HG03432 (cell line): ENCODE results near the gene KCNMA1.

ENCODE experiments used
- ATAC-seq: cut with Tn5 transposase; IDR thresholded peaks from one replicate; pipeline ENCODE4 v1.9.1; 2021; ENCODE audit warnings: mild to moderate bottlenecking, moderate library complexity; ENCODE audit not compliant: unreplicated experiment

The KCNMA1 gene

DNA sequence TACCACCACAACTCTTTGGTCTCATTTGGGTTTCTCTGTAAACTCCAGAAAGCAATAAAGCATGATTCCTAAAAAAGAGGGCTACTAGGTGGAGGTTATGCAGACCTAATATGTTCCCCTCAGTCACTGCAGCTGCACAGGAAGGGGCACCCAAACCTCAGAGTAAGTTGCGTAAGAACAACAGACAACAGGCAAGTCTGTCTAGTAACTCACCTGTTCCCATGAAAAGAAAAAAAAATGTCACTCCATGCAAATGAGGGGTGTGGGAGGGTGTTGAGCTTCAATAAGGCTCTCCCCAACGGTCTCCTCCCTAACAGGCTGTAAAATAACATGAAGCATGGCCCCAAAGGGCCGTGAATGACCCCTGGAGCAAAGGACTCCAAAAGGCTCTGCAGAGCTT is 461.4 kb downstream of the KCNMA1 start:
- no peak for ATAC-seq

DNA sequence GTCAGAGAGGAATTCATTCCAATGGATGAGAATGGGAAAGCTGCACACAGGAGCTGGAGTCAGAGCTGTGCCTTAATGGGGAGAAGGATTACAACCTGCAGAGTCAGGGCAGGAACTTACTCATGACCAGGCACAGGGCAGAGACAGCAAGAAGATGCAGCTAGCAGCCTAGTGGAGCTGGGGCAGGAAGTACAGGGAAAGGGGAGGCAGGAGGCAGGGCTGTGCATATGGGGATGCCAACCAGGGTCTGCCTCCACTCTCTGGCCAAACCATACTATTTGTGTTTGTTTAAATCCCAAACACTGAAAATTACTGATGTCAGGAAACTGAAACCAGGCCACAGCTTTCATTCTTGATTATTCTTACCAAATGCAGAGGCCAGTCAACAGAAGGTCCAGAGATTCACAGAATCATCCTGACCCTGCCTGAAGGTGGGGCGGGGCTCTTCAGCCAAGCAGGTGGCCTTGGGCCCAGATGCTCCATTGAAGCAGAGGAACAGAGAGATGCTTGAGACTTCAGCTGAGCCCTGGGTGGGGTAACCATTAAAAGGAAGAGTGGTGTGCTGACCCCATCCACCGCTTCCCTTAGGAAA is 461.9 kb downstream of the KCNMA1 start:
- ATAC-seq, result no peak

DNA sequence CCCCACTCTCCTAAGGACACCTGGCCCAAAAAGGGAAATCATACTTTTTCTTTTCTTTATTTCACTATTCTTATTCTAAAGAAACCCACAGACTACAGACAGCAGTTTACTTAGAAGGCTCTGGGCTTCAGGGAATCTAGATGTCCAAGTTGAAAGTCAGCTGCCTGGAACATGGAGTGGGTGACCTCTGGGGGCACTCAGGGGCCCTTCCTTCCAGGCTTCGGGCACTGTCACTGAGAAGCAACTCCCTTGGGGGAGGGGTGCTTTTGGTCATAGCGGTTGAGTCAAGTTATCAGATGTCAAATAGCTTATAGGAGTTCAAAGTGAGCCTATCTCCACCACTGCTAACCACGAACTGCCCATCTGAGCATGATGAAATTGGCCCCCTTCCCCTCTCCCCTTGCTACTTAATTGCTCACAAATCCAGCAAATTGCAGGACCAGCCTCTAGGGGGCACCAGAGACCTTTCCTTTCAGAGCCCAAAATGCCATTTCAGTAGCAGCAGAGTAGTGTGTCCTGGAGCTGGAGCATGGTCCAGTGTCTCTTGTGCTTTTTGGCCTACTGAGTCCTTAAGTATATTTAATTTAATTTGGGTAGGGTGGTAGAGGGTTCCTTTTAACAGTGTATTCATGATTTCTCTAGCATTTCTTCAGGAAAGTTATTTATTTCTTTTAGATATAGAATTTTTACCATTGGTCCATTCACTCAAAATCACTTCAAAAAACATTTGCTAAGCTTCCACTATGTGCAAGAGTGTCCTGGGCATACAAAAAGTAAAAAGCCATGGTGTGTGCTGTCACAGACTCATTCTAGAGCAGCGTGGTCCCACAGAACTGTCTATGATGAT is 463.8 kb downstream of the KCNMA1 start:
- ATAC-seq, result peak; percentile 72

DNA sequence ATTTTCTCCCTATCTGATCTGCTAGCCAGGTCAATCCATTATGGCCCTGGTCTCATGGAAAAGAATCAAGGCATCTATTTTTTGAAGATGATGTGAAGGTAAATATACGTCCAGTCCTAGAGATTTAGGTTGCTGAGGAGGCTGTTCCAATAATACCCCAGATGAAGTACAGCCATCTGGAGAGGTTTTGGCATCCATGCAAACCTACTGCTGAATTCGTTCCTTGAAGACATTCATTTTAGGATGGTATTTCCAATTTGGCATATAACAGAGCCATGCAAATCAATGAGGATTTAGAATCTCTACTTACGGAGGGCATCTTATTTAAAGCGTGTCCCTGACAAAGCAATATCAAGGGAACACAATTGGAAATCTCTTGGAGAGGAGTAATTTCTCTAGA is 465.5 kb downstream of the KCNMA1 start:
- no peak for ATAC-seq

DNA sequence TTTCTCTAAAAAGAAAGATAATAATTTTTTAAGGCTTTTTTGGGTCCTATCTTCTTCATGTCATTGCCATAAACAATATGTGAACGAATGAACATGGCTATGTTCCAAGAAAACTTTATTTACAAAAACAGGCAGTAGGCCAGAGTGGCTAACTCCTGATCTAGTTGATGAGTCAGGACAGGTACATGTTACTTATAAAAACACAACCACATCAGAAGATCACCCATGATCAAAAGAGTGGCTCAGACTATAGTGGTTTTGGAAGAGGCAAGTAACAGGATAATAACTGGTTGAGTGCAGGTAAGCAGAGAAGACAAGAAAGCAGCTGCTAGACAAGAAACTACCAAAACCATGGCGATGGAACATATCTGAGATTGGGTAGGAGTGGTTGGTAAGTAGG is 468.7 kb downstream of the KCNMA1 start:
- ATAC-seq, result no peak

DNA sequence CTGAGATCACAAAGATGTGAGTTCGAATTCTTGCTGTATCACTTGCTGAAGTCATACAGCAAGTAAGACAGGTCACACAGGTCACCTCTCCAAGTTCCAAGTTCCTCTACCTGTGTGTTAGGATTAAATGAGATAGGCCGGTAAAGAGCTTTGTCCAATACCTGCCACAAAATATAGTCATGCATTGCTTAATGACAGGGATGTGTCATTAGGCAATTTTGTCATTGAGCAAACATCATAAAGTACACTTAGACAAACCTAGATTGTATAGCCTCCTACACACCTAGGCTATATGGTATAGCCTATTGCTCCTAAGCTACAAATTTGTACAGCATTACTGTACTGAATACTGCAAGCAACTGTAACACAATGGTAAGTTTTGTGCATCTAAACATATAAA is 469.4 kb downstream of the KCNMA1 start:
- ATAC-seq, result no peak

DNA sequence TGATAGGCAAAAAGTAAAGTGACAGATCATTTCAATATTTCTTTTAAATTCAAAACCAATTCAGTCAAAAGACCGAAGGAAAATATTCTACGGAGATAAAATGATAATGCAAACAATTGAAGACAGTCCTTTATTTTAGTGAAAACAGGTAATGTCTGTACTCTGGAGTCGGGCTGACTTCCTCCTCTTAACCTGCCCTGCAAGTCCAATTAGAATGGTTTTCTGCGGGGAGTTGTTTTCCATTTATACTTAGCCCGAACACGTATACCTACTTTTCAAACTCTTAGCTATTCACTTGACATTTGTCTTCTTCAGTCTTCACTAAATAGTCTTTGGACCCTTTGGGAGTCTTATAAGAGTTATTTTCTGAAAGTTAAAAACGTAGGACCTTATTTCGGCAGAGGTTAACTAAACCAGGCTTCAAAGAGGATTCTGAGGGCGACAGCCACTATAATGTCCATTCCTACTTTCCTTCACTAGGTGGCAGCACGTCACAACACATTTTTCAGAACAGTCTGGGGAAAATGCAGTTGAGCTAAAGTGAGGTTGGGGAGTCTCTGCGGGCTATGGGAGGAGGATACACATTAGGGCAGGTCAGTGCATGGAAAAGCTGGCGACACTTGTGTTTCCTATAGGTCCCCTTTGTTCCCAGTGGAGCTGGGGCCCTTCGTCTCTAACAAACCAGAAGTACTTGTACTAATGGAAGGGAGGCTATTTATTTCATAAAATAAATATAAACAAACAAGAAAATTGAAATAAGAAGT is 472.0 kb downstream of the KCNMA1 start:
- peak; percentile 74 for ATAC-seq

DNA sequence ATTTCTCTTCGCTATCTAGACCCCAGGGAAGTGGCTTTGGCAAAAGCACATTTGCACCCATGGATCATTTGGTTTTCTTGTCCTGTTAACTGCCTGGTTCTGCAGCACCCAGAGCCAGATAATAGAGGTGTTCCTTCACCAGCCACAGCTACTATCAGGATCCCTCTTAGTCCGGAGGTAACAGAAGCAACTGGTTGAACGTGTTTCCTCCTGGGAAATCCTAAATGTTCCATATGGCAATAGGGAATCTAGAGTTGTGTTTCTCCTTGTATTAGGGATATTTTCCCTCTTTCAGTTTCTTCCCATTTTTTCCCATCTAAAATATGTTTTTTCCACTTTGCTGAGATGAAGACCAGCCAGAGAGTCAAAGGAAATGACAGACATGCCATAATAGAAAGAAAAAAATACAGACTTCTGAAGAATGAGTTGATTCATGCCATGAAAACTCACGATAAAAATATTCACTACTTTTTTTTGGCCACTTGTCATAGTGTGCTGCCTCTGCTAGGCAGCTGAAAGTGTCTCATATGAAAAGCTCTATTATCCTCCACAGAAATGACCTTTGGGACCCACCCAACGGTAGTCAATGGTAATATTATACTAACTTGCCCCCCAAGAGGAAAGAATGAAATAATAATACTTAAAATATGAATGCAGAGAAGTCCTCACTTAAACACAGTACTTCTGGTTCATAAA is 472.8 kb downstream of the KCNMA1 start:
- ATAC-seq, result no peak

DNA sequence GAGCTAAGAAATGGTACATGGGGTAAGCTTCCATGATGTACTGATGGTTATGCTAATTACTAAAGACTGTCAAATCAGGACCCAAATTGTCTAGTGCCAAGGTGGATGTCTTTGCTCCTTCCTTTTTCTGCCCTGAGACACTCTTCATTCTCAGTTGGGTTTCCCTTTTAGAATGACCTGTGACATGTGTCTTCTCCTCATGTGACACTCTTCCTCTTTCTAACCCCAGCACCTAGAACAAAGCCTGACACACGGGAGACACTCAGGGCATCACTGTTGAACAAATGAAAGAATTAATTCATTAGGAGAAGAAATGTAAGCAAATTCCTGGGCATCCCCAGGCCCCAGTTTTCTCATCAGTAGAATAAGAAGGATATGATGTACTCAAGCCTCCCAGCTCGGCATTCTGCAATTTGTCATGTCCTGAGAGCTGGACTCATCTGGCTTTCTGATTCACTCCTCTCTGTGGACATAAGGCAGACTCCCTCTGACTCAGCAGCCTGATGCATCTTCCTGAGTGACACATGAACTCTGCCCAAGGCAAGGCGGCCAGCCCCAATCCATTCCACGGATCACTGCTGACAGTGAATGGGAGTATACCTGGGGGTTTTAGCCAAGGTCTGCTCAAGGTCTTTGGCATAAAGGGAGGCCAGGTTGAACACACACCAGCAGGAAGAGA is 473.8 kb downstream of the KCNMA1 start:
- peak; percentile 44 for ATAC-seq

DNA sequence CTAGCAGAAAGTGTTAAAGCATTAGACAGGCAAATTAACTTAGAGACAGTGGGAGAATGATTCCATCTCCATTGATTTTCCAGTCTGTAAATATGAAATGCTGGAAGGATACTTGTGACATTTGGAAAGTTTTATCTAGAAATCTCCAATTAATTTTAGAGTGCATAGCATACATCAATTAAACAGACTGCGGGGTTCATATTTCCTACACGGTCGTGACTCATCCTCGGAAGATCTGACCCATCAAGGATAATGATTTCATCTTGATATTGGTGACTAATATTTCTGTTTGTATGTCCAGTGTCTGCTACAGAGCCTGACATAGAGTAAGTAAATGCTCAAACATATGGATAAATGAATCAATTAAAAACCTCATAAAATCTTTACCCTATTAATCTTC is 474.9 kb downstream of the KCNMA1 start:
- ATAC-seq, result no peak

DNA sequence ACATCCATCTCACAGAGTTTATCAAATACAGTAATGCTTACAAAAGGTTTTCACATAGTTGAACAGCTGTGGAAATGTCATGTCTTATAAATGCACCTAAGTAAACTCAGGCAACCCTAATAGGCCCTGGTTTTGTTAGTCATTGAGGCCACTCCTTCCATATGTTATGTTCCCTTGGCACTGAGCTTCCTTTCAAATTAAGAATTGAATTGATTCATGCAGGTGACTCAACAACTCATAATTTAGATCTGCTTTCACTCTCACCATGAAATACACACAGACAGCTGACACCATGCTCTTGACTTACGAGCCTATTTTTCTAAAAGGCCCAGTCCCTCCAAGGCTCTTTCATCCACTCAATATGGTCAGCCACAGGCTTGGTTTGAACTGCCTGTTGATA is 476.9 kb downstream of the KCNMA1 start:
- ATAC-seq, result no peak

DNA sequence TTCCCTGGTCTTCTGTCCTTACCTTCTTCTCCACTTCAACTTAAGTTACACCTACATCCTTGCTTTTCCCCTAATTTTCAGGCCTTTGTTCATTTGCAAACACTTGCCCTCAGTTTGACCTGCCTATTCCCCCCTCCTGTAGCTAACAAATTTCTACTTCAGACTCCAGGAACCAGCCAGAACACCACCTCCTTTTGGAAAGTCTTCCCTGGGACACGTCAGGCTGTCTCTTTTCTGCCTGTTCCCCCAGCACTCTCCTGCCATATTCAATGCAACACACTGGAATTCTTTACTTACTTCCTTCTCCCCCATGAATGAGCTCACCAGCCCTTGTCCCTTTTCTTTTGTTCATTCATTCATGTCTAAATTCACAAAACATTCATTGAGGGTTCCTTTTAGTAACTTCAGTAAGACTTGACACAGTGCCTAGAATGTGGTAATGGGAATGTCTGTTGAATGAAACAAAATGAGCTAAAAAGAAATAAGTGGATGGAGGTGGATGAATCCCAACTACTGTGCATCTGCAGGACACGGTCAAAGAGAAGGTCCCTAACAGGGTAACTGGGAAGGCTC is 478.0 kb downstream of the KCNMA1 start:
- ATAC-seq, result no peak

DNA sequence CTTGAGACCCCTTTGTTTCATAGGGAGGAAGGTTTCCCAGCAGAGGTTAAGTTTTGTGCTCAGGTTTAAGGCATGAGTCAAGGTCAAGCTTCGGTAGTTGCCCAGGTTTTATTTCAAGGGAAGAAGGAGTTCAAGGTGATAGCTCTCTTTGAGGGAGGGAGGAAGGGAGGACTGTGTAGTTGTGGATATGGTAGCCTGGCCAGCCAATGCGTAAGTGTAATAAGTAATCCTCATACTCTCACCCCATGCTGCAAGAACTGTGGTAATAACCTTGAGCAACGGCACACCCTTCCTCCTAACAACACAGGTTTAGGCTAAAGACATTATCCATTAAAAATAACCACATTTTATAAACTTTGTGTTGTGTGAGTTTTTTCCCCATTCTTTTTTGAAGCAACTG is 478.9 kb downstream of the KCNMA1 start:
- no peak for ATAC-seq

DNA sequence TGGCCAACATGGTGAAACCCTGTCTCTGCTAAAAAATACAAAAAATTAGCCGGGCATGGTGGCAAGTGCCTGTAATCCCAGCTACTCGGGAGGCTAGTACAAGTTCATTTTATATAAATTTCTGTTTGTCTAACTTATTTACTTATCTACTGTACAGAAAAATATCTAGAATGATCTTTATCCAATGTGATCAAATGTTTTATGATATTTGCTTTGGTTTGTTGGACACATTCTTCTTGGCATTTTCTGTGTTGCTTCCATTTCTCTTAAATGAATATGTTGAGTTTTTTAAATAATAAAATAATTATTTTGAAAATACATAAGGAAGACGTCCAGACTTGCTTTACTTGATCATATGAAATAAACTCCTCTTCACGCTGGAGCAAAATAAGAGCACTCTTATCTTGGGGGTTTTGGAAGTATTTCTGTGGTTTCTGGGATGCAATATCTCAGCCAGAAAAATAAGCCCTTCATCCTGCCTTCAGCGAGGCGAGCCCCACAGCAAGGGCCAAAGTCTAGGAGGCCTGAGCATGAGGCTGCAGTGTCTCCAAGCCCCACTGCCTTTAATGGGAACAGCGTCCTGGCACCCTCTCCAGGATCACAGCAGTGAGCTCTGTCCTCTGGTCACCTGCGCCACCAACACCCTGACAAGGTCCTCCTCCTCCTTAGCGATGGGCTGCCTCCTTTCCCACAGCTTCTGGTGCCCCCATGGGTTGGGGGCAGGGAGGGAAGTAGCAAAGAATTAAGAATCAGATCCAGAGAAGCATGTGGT is 480.2 kb downstream of the KCNMA1 start:
- ATAC-seq, result no peak

DNA sequence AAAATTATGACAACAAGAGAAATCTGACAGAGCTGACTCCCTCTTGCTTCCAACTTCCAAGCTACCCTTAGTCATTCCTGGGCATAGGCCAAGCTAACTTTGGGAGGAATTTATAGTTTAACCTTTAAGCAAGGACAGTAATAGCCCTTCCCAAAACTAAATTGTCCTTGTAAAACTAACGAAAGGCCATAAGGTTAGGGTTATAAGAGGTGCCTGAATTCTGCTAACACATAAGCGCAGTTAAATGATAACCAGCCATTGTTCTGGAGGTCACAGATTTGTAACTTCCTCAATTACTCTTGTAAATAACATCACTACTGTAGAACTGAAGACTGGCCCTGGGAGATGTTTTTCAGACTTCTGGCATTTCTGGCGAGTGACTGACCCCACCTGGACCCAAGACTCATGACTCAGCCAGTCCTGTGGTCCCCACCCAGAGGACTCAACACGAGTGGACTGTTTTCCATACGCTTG is 481.2 kb downstream of the KCNMA1 start:
- ATAC-seq, result no peak

DNA sequence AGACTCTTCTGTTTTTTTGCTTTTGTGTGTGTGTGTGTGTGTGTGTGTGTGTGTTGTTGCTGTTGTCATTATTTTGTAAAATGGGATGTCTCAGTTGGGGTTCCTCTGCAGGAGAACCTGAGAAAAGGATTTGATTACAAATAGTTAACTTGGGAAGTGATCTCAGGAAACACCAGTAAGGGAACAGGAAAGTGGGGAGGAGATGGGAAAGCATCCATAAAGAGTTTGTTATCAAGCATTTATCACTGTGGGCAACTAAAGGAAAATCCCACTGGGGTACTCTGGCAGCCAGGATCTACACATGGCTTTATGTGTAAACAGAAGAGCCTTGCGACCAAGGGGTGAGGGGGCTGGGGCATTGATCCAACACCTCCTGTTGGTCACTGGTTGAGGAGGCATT is 485.4 kb downstream of the KCNMA1 start:
- ATAC-seq, result no peak

DNA sequence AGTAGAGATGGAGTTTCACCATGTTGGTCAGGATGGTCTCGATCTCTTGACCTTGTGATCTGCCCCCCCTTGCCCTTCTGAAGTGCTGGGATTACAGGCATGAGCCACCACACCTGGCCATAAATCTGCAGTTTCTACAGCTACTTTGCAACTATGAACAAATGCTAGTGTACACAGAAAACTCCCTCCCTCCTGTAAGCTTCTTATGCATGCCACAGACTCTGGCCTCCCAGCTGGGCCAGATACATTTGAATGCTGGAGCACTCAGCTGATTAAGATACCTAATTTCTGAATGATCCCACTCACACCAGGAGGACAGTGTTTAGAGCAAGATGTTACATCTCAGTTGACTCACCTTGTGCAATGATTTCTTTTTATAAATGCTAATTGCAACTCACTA is 486.2 kb downstream of the KCNMA1 start:
- ATAC-seq, result no peak

DNA sequence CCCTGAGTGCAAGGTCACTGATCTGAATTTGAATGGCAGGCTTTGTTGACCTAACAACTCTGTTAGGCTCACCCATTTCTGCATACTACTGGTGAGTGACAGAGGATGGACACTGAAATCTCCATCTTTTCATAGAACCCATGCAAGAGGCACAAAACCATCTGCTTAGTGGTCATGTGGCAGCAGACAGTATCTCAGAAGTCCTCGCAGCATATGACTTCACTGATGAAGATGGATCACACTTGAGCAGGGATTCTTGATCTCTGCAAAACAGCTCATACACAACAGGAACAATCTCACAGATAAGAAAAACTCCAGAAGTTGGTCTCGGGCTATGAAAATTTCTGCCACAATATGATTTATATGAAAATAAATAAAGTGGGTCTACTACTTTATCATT is 487.9 kb downstream of the KCNMA1 start:
- ATAC-seq, result no peak

DNA sequence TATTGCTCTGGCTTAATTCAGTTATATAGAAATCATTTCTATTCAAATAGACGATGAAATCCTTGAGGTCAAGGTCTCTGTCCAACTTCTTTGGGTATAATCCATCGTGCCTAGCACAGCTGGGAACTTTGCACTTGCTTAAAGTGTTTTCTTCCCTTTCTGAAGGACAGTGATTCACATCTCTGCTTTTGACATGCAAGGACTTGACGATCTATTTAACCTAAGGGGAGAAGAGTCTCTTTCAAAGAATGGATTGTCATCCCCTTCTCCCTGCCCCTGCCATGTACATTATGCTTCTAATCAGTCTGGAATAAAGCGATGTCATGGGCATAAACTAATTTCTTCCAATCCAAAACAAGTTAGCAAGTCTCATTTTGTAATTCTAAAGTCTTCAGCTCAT is 488.6 kb downstream of the KCNMA1 start:
- ATAC-seq, result no peak

DNA sequence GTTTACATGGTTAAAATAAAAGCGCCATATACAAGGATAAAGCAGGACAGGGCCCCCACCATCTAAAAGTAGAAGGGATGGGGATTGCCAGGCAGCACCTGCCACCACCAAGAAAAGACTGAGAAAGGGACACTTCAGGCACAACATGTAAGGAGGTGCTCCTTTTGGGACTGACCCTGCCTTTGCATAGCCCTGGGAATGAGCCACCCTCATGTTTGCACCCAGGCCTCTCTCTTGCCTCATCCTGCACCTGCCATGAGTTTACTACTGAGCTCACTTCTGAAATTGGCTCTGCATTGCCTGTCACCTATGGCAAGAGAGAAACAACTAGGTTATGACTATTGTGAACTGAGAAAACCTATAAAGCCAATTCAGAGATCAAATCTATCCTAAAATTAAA is 489.7 kb downstream of the KCNMA1 start:
- no peak for ATAC-seq
